ENCODE results near the gene CA4. TPM values are rescaled to one million over a fixed set of nuclear protein-coding genes. Genes with fewer than 3 reads are reported as not detected.

The CA4 gene
- total and polyA plus RNA-seq, 2 of the 8 experiments (the other 6 are each of a cell fraction or from before 2014, with no cell fraction given): 3.6 to 4.2 TPM

- Histone ChIP-seq H2AK5ac (ENCODE audit: low read depth, low read length) (no peak overlapping the region), H3K4me3 (ENCODE audit: extremely low read depth in 1 of 4, insufficient read depth in 2 of 4, low read depth in 3 of 4, low read length in 4 of 4) (no peak overlapping the region), H3K27ac (ENCODE audit: low read depth, low read length) (no peak overlapping the region), H3K79me1 (ENCODE audit: low read depth, low read length) (no peaks in the 10 kb centered on the region), H3K4me1 (replicated peaks in 1 of 4; ENCODE audit: control insufficient read depth in 3 of 4, insufficient read depth in 4 of 4, low read length in 3 of 4) (peaks cover 0 to 7% (median 3%) of the 10 kb centered on the region in 4 experiments; a peak in 4 of 7 replicates), H2BK15ac (ENCODE audit: low read length) (no peak overlapping the region), H3K36me3 (ENCODE audit: control insufficient read depth in 2 of 4, insufficient read depth in 4 of 4, low read length in 3 of 4) (no peaks in the 10 kb centered on the region), H4K5ac (ENCODE audit: insufficient read length, low read depth, low read length) (no peak overlapping the region), H3K9me3 (ENCODE audit: insufficient read depth in 2 of 2, low read depth in 1 of 2, low read length in 1 of 2) (no peaks in the 10 kb centered on the region), H2BK120ac (replicated peaks; ENCODE audit: low read depth, low read length) (no peak overlapping the region), H3K4ac (replicated peaks; ENCODE audit: insufficient read length, low read depth, low read length) (no peak overlapping the region), H3K23ac (ENCODE audit: insufficient read length) (no peak overlapping the region), H3K4me2 (ENCODE audit: insufficient read depth in 1 of 2, low read depth in 2 of 2, low read length in 2 of 2) (no peak overlapping the region), H3K27me3 (replicated peaks in 1 of 4; ENCODE audit: control insufficient read depth in 3 of 4, extremely low read depth in 1 of 4, insufficient read depth in 3 of 4, low read length in 3 of 4) (no peaks in the 10 kb centered on the region), H4K91ac (replicated peaks; ENCODE audit: insufficient read length, low read length) (no peak overlapping the region), H2BK20ac (ENCODE audit: low read length) (no peak overlapping the region), H3K56ac (replicated peaks; ENCODE audit: insufficient read length, low read depth, low read length) (no peak overlapping the region), H3K9ac (replicated peaks in 1 of 4; ENCODE audit: extremely low read depth in 1 of 4, low read depth in 3 of 4, low read length in 3 of 4) (no peak overlapping the region; a peak in 1 of 7 replicates), H3K23me2 (ENCODE audit: low read depth, low read length) (no peaks in the 10 kb centered on the region; the same call in 1 of the 2 replicates), H3K14ac (ENCODE audit: insufficient read length) (no peak overlapping the region), H3K79me2 (ENCODE audit: control insufficient read depth in 1 of 2, insufficient read depth in 2 of 2, low read length in 2 of 2) (no peaks in the 10 kb centered on the region), H4K20me1 (replicated peaks in 1 of 2; ENCODE audit: control insufficient read depth in 1 of 2, insufficient read depth in 2 of 2, low read length in 2 of 2) (no peaks in the 10 kb centered on the region), H2AFZ (ENCODE audit: low read length) (peak overlapping the region; percentile 79; the same call in 1 of the 2 replicates), H2BK12ac (ENCODE audit: low read depth, low read length) (0 out of 2 replicates have a peak overlapping the region, but pooled peaks have one; percentile 44), H3K18ac (ENCODE audit: extremely low read depth, low read length) (no peak overlapping the region), H4K8ac (ENCODE audit: extremely low read depth, insufficient read depth, low read length) (no peak overlapping the region), H2BK5ac (ENCODE audit: low read depth, low read length) (no peak overlapping the region)
- DNase-seq (ENCODE audit: low read depth in 1 of 2, low spot score in 2 of 2) (no peak), FAIRE-seq (no peak)
- CTCF ChIA-PET (ENCODE audit: partially characterized antibody): interaction anchor here (3.6 to 6.6 kb wide), 2 partner anchors 26 to 31 kb away, joined by 15 to 61 read pairs; no protein-coding TSS in a partner anchor
- TF ChIP-seq POU5F1 (IDR thresholded peaks at IDR 0.05; ENCODE audit: low read depth, low read length): no peak
- TF ChIP-seq CTCF (IDR thresholded peaks at IDR 0.05; ENCODE audit: control extremely low read depth in 1 of 3, insufficient read depth in 1 of 3, low read depth in 1 of 3, low read length in 3 of 3): peak in 1 of 3 experiments; percentile 2; a peak in 1 of 4 replicates
- TF ChIP-seq TAF1 (IDR thresholded peaks at IDR 0.05; ENCODE audit: low read depth, low read length): peak; percentile 54
- no peak for TF ChIP-seq RAD21 (IDR thresholded peaks at IDR 0.05 in 1 of 2, conservative IDR thresholded peaks at IDR 0.05 in 1 of 2; ENCODE audit: low read depth in 2 of 2, low read length in 2 of 2)
- no peak for TF ChIP-seq JUN (IDR thresholded peaks at IDR 0.05; ENCODE audit: low read depth, low read length)
- no peak for TF ChIP-seq ZNF274 (IDR thresholded peaks at IDR 0.05; ENCODE audit: borderline replicate concordance, extremely low read depth, low read length)
- WGBS, 2 experiments (ENCODE audit: extremely low coverage in 1 of 2, insufficient coverage in 1 of 2, insufficient read length in 1 of 2, insufficient replicate concordance in 2 of 2, low coverage in 1 of 2, low lambda C conversion rate in 2 of 2, missing lambda C conversion rate in 1 of 2): 74% methylated on average over 7 of the region's 7 CpGs; no CpG with 5 or more reads in 1 of the 2 experiments
- POLR2A ChIA-PET (ENCODE audit: partially characterized antibody): no interaction called here
Measured at GRCh38 chr17:60168654-60169053, 18.9 kb downstream of the CA4 start.
